Measurements from ENCODE around the gene STN1. TPM values are rescaled to one million over a fixed set of nuclear protein-coding genes. Genes with fewer than 3 reads are reported as not detected.

The STN1 gene
- total and polyA plus RNA-seq, 10 of the 15 experiments (the other 5 are each of a cell fraction or from before 2014, with no cell fraction given): 22.2 to 31.8 (median 28.5) TPM

DNA sequence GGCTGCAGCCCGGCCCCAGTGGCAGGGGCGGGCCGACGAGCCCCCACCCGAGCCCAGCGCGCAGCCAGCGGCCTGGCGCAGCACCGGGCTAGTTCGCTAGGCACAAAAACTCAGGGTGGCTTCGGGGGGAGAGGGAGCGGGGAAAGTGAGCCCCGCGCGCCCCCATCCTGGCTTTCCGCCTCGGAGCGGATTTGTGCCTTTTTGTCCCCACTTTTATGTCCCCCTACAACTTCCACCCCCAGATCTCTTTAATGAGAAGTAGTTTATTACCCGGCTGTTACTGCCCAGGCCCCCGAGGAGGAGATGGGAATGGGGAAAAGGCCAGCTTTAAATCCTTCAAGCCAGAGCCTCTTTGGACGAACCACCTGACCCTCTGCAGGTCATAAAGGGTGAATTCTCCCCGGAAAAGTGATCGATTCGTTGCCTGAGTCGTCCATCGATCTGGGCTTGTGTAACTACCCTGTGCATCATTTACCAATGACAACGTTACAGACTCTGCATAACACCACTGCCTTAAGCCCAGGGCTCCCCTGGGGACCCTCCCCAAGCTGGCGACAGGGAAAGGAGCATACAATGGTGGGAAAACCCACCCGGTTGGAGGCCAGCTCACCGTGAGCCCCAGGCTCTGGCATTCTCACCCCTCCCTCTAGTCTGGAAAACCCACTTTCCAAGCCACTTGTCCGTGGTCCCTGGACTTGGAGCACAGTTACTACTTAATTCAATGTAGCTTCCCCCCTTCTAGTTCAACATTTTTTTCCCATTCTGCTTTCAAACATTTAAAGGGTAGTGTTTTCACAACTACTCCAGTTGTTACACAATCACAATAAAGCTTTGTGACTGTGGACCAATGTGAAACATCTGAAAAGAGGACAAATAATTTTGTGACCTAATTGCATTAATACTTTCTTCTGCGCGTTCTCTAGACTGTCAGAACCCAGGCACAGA lies 61.9 kb downstream of the STN1 start:
- no peak overlapping the region for H3K4me3 ChIP-seq
- POLR2A ChIA-PET: no interaction called here

More for the DNA sequence above, 61.9 kb downstream of the STN1 start:
- H3K36me3 ChIP-seq (ENCODE audit: control insufficient read depth in 2 of 2, insufficient read depth in 2 of 2, low read length in 1 of 2): no peaks in the 10 kb centered on the region
- no peak overlapping the region for H3K9ac ChIP-seq (ENCODE audit: control insufficient read depth, insufficient read depth, low read length)
- H3K79me2 ChIP-seq (ENCODE audit: control insufficient read depth, insufficient read depth, low read length): no peaks in the 10 kb centered on the region
- no peaks in the 10 kb centered on the region; the same call in 1 of the 2 replicates for H3K4me1 ChIP-seq (ENCODE audit: control insufficient read depth, insufficient read depth, low read length)
- TF ChIP-seq MTA3 (IDR thresholded peaks at IDR 0.05; ENCODE audit: borderline replicate concordance, low read length) (no peak), NFYA (IDR thresholded peaks at IDR 0.05; ENCODE audit: borderline replicate concordance, low read depth, low read length) (no peak), HDAC2 (IDR thresholded peaks at IDR 0.05) (no peak), NFXL1 (IDR thresholded peaks at IDR 0.05; ENCODE audit: borderline replicate concordance) (no peak), MTA2 (IDR thresholded peaks at IDR 0.05; ENCODE audit: low read depth) (no peak), STAT1 (conservative IDR thresholded peaks at IDR 0.05) (no peak), SMC3 (IDR thresholded peaks at IDR 0.05; ENCODE audit: borderline replicate concordance, low read length) (no peak), RAD51 (IDR thresholded peaks at IDR 0.05) (no peak), GABPA (IDR thresholded peaks at IDR 0.05; ENCODE audit: low read depth) (no peak), POLR2A (IDR thresholded peaks at IDR 0.05; ENCODE audit: low read depth, low read length) (no peak), NRF1 (conservative IDR thresholded peaks at IDR 0.05; ENCODE audit: low read depth, low read length) (no peak), MEF2B (IDR thresholded peaks at IDR 0.05; ENCODE audit: partially characterized antibody, poor library complexity, severe bottlenecking) (no peak), JUND (IDR thresholded peaks at IDR 0.05; ENCODE audit: low read depth, low read length) (no peak), NR2F1 (conservative IDR thresholded peaks at IDR 0.05) (no peak), CBX3 (IDR thresholded peaks at IDR 0.05; ENCODE audit: borderline replicate concordance, low read depth) (no peak), DPF2 (IDR thresholded peaks at IDR 0.05) (no peak), RCOR1 (conservative IDR thresholded peaks at IDR 0.05; ENCODE audit: low read depth, low read length) (no peak)
- TF ChIP-seq, protein P1, sequence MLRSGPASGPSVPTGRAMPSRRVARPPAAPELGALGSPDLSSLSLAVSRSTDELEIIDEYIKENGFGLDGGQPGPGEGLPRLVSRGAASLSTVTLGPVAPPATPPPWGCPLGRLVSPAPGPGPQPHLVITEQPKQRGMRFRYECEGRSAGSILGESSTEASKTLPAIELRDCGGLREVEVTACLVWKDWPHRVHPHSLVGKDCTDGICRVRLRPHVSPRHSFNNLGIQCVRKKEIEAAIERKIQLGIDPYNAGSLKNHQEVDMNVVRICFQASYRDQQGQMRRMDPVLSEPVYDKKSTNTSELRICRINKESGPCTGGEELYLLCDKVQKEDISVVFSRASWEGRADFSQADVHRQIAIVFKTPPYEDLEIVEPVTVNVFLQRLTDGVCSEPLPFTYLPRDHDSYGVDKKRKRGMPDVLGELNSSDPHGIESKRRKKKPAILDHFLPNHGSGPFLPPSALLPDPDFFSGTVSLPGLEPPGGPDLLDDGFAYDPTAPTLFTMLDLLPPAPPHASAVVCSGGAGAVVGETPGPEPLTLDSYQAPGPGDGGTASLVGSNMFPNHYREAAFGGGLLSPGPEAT (IDR thresholded peaks at IDR 0.05; ENCODE audit: low read depth): no peak
- TF ChIP-seq, protein P2, sequence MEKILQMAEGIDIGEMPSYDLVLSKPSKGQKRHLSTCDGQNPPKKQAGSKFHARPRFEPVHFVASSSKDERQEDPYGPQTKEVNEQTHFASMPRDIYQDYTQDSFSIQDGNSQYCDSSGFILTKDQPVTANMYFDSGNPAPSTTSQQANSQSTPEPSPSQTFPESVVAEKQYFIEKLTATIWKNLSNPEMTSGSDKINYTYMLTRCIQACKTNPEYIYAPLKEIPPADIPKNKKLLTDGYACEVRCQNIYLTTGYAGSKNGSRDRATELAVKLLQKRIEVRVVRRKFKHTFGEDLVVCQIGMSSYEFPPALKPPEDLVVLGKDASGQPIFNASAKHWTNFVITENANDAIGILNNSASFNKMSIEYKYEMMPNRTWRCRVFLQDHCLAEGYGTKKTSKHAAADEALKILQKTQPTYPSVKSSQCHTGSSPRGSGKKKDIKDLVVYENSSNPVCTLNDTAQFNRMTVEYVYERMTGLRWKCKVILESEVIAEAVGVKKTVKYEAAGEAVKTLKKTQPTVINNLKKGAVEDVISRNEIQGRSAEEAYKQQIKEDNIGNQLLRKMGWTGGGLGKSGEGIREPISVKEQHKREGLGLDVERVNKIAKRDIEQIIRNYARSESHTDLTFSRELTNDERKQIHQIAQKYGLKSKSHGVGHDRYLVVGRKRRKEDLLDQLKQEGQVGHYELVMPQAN (conservative IDR thresholded peaks at IDR 0.05): no peak
- TF ChIP-seq, protein P3, sequence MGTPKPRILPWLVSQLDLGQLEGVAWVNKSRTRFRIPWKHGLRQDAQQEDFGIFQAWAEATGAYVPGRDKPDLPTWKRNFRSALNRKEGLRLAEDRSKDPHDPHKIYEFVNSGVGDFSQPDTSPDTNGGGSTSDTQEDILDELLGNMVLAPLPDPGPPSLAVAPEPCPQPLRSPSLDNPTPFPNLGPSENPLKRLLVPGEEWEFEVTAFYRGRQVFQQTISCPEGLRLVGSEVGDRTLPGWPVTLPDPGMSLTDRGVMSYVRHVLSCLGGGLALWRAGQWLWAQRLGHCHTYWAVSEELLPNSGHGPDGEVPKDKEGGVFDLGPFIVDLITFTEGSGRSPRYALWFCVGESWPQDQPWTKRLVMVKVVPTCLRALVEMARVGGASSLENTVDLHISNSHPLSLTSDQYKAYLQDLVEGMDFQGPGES (IDR thresholded peaks at IDR 0.05): no peak
- no peak overlapping the region for H3K27ac ChIP-seq (ENCODE audit: control insufficient read depth, insufficient read depth)
- no peak for DNase-seq (ENCODE audit: low read depth, low spot score)
- ChIA-PET SMC1A (ENCODE audit: uncharacterized antibody, unreplicated experiment) (interaction anchor here (0.9 to 3.5 kb wide), 3 partner anchors 43 to 143 kb away, joined by 3 to 50 read pairs (median 4); no protein-coding TSS in a partner anchor), CTCF (interaction anchor here (1.3 to 4.3 kb wide), 6 partner anchors 9 to 313 kb away, joined by 3 to 45 read pairs (median 4); no protein-coding TSS in a partner anchor), RAD21 (ENCODE audit: unreplicated experiment) (interaction anchor here (1.7 to 2.1 kb wide), 2 partner anchors 141 to 144 kb away, joined by 9 to 10 read pairs; no protein-coding TSS in a partner anchor)
- H3K4me2 ChIP-seq (ENCODE audit: control insufficient read depth, insufficient read depth): no peak overlapping the region
- ATAC-seq: no peak
- H3K9me3 ChIP-seq (replicated peaks; ENCODE audit: control insufficient read depth, insufficient read depth, low read length): no peaks in the 10 kb centered on the region
- intact Hi-C loops (cut with micrococcal nuclease; ENCODE audit: unreplicated experiment) (no loop called here), in situ Hi-C loops (cut with MboI) (no loop called here)
- BruUV-seq (replicated peaks): no TSS peak
- H3K27me3 ChIP-seq (replicated peaks in 1 of 2; ENCODE audit: control insufficient read depth in 2 of 2, insufficient read depth in 2 of 2, low read length in 1 of 2): peaks cover 10 to 16% of the 10 kb centered on the region in 2 experiments
- no peak overlapping the region for H2AFZ ChIP-seq (ENCODE audit: control insufficient read depth, low read depth, low read length)
- no peak for FAIRE-seq
- no peaks in the 10 kb centered on the region for H4K20me1 ChIP-seq (ENCODE audit: control insufficient read depth, insufficient read depth)
- WGBS (ENCODE audit: insufficient coverage, insufficient replicate concordance, low lambda C conversion rate, missing lambda C conversion rate): 32% methylated on average over 26 of the region's 34 CpGs

Data from GM12878 (cell line).